NT2/D1 (cell line): ENCODE data around the gene CTBP2.
A peak's percentile ranks its signal among the peaks of the same experiment; 100 is the strongest.
"Not testable (repeated sequence)": the region's sequence is repeated elsewhere in the genome, so short reads cannot be mapped to it uniquely, and the experiment has no call there.

Experiments used
- DNase-seq: peaks from one replicate; pipeline ENCODE4 v3.0.0-alpha.2; 2011; ENCODE audit warnings: low read depth, low spot score
- H3K27me3 ChIP-seq: 2 replicates; pipeline ENCODE4 v1.6.0; 2011; ENCODE audit warnings: mild to moderate bottlenecking; ENCODE audit not compliant: insufficient read length, insufficient read depth
- H3K36me3 ChIP-seq: 2 replicates; pipeline ENCODE4 v1.6.1; 2011; ENCODE audit warnings: mild to moderate bottlenecking, low read length, mixed read lengths; ENCODE audit not compliant: insufficient read depth, insufficient read length
- H3K4me1 ChIP-seq: 2 replicates; pipeline ENCODE4 v1.5.1; 2011; ENCODE audit not compliant: insufficient read depth, insufficient read length
- H3K4me3 ChIP-seq: 2 replicates; pipeline ENCODE4 v1.5.1; 2011; ENCODE audit warnings: low read depth; ENCODE audit not compliant: insufficient read length
- H3K9ac ChIP-seq: 2 replicates; pipeline ENCODE4 v1.6.0; 2011; ENCODE audit warnings: low read depth; ENCODE audit not compliant: insufficient read length
- H3K9me3 ChIP-seq: 2 replicates; pipeline ENCODE4 v1.5.1; 2011; ENCODE audit warnings: mild to moderate bottlenecking, low read length; ENCODE audit not compliant: insufficient read depth
- SUZ12 ChIP-seq: IDR thresholded peaks from 2 replicates; pipeline ENCODE4 v1.6.1; 2011; ENCODE audit not compliant: insufficient read length, insufficient read depth; ENCODE audit errors: extremely low read depth
- YY1 ChIP-seq: IDR thresholded peaks from 2 replicates; pipeline ENCODE4 v1.6.1; 2011; ENCODE audit not compliant: insufficient read length, insufficient read depth
- ZNF274 ChIP-seq: IDR thresholded peaks from 2 replicates; pipeline ENCODE4 v1.6.1; 2011; ENCODE audit warnings: mild to moderate bottlenecking, low read depth, low read length

The CTBP2 gene

DNA sequence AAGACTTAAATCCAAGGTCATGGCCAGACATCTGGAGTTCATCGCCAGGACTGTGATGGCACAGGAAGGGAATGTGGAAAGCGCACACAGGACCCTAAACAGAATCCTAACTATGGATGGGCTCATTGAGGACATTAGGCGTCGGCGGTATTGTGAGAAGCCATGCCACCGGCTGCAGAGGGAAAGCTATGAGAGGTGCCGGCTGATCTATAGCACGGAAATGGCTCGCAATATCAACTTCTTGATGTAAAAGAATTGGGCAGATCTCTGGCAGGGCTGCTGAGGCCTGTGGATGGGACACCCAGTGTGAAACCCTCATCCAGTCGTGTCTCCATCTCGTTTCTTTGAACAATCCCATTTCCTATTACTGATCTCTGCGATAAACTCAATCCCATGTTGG, 6.3 kb upstream of the CTBP2 start:
- TF ChIP-seq ZNF274 (no peak), SUZ12 (no peak), YY1 (no peak)
- H3K9ac ChIP-seq: no peak overlapping the region
- no peaks in the 10 kb centered on the region for H3K9me3 ChIP-seq
- H3K36me3 ChIP-seq: no peaks in the 10 kb centered on the region
- no peaks in the 10 kb centered on the region for H3K4me1 ChIP-seq
- H3K4me3 ChIP-seq: no peak overlapping the region
- no peak for DNase-seq
- no peaks in the 10 kb centered on the region for H3K27me3 ChIP-seq

GRCh38 chr10:125165584-125166573, 5.5 kb upstream of the CTBP2 start:
- DNase-seq: no peak
- Histone ChIP-seq H3K9ac (no peak overlapping the region), H3K4me3 (no peak overlapping the region), H3K9me3 (no peaks in the 10 kb centered on the region), H3K36me3 (no peaks in the 10 kb centered on the region), H3K27me3 (no peaks in the 10 kb centered on the region), H3K4me1 (no peaks in the 10 kb centered on the region)
- TF ChIP-seq SUZ12 (no peak), YY1 (no peak), ZNF274 (no peak)

GRCh38 chr10:125164421-125164820, 4.1 kb upstream of the CTBP2 start:
- Histone ChIP-seq H3K4me1 (no peaks in the 10 kb centered on the region), H3K36me3 (no peaks in the 10 kb centered on the region), H3K9me3 (no peaks in the 10 kb centered on the region), H3K27me3 (no peaks in the 10 kb centered on the region), H3K4me3 (no peak overlapping the region), H3K9ac (no peak overlapping the region)
- DNase-seq: no peak
- TF ChIP-seq SUZ12 (no peak), ZNF274 (no peak), YY1 (no peak)

- H3K27me3 ChIP-seq: no peaks in the 10 kb centered on the region
- no peak overlapping the region for H3K9ac ChIP-seq
- TF ChIP-seq YY1: no peak
- TF ChIP-seq SUZ12: no peak
- TF ChIP-seq ZNF274: no peak
- H3K4me1 ChIP-seq: no peaks in the 10 kb centered on the region
- no peaks in the 10 kb centered on the region for H3K9me3 ChIP-seq
- DNase-seq: no peak
- H3K36me3 ChIP-seq: no peaks in the 10 kb centered on the region
- H3K4me3 ChIP-seq: no peak overlapping the region
These were observed 3.4 kb upstream of the CTBP2 start for GRCh38 chr10:125163803-125164202.

DNA sequence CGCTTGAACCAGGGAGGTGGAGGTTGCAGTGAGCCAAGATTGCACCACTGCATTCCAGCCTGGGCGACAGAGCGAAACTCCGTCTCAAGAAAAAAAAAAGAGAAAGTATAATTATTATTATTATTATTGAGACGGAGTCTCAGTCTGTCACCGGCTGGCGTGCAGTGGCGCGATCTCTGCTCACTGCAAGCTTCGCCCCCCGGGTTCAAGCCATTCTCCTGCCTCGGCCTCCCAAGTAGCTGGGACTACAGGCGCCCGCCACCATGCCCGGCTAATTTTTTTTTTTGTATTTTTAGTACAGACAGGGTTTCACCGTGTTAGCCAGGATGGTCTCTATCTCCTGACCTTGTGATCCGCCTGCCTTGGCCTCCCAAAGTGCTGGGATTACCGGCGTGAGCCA, 2.9 kb upstream of the CTBP2 start:
- H3K36me3 ChIP-seq, H3K9me3 ChIP-seq: not testable (repeated sequence)

DNA sequence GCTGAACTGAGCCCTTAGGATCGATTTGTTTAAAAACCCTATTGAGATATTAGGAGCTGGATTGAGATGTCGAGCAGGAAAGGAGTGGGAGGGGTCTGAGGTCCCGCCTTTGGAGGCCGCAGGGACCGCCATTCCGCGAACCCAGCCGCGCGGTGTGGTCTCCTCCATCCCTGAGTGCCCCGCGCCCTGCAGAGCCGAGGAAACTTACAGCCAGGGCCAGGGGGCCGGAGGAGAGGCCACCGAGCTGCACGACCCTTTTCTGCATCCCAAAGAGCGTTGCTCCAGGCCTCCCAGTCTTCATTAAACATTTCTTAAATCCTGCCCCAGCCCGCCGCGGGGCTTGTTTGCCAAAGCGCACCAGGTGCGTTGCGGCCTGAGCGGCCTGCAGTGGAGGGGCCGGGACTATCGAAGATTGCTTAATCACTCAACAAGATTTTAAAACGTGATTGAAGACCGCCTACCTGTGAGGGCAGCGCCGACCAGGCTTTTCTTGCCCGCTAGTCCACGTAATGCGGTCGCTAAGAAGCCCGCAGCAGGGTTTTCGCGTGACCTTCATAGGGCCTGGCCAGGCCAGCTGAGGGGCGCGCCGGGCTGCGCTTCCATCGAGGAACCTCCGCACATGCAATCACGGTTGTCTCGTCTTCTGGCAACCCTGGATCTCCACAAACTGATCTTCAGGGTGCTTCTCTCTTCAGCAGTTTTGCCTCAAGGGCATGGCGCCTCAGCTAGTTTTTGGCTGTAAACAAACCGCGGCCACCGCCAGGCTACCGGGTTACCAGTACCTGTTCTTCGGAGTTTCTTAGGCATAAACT, 2.0 kb upstream of the CTBP2 start:
- Histone ChIP-seq H3K4me1 (no peaks in the 10 kb centered on the region), H3K36me3 (no peaks in the 10 kb centered on the region), H3K27me3 (no peaks in the 10 kb centered on the region), H3K4me3 (peak overlapping the region; percentile 60), H3K9me3 (no peaks in the 10 kb centered on the region), H3K9ac (peak overlapping the region; percentile 89)
- TF ChIP-seq YY1 (no peak), SUZ12 (no peak), ZNF274 (no peak)
- DNase-seq: no peak

More for the DNA sequence above, 2.9 kb upstream of the CTBP2 start:
- H3K9ac ChIP-seq, H3K4me1 ChIP-seq, H3K27me3 ChIP-seq, DNase-seq, H3K4me3 ChIP-seq: not testable (repeated sequence)

GRCh38 chr10:125161707-125162119, 1.4 kb upstream of the CTBP2 start:
- H3K9ac ChIP-seq: peak overlapping the region; percentile 89
- peak overlapping the region; percentile 60 for H3K4me3 ChIP-seq
- H3K9me3 ChIP-seq: no peaks in the 10 kb centered on the region
- no peaks in the 10 kb centered on the region for H3K4me1 ChIP-seq
- H3K36me3 ChIP-seq: no peaks in the 10 kb centered on the region
- DNase-seq: no peak
- TF ChIP-seq YY1: no peak
- no peak for TF ChIP-seq ZNF274
- TF ChIP-seq SUZ12: no peak
- H3K27me3 ChIP-seq: no peaks in the 10 kb centered on the region
